HG03520 (cell line): Measurements from ENCODE around the gene ATP6V0A4.
"Not testable (repeated sequence)": the region's sequence is repeated elsewhere in the genome, so short reads cannot be mapped to it uniquely, and the experiment has no call there.

Experiments
- ATAC-seq: cut with Tn5 transposase; IDR thresholded peaks from one replicate; pipeline ENCODE4 v1.9.1; 2021; ENCODE audit warnings: mild to moderate bottlenecking, moderate library complexity; ENCODE audit not compliant: unreplicated experiment

ATP6V0A4 gene

GRCh38 chr7:138752518-138753149 is 45.4 kb downstream of the ATP6V0A4 start:
- ATAC-seq, result peak; percentile 70

GRCh38 chr7:138750901-138751464 is 47.0 kb downstream of the ATP6V0A4 start:
- ATAC-seq, result no peak

- ATAC-seq, result no peak
Measured at GRCh38 chr7:138750473-138750872, 47.5 kb downstream of the ATP6V0A4 start.

GRCh38 chr7:138749960-138750359 is 48.0 kb downstream of the ATP6V0A4 start:
- ATAC-seq, result no peak

- ATAC-seq, result no peak
Measured at GRCh38 chr7:138748666-138749065, 49.3 kb downstream of the ATP6V0A4 start.

- no peak for ATAC-seq
Measured at GRCh38 chr7:138746073-138746472, 51.9 kb downstream of the ATP6V0A4 start.

GRCh38 chr7:138745189-138745588 is 52.8 kb downstream of the ATP6V0A4 start:
- no peak for ATAC-seq

GRCh38 chr7:138741453-138741735 is 56.6 kb downstream of the ATP6V0A4 start:
- no peak for ATAC-seq

GRCh38 chr7:138739859-138740258 is 58.1 kb downstream of the ATP6V0A4 start:
- no peak for ATAC-seq

- peak; percentile 86 for ATAC-seq
Measured at GRCh38 chr7:138738551-138739335, 59.3 kb downstream of the ATP6V0A4 start.

- no peak for ATAC-seq
Measured at GRCh38 chr7:138738114-138738513, 59.9 kb downstream of the ATP6V0A4 start.

- no peak for ATAC-seq
Measured at GRCh38 chr7:138735399-138735798, 62.6 kb downstream of the ATP6V0A4 start.

GRCh38 chr7:138731733-138732132 is 66.3 kb downstream of the ATP6V0A4 start:
- not testable (repeated sequence) for ATAC-seq

- no peak for ATAC-seq
Measured at GRCh38 chr7:138729444-138729843, 68.6 kb downstream of the ATP6V0A4 start.

GRCh38 chr7:138727336-138728099 is 70.5 kb downstream of the ATP6V0A4 start:
- no peak for ATAC-seq

GRCh38 chr7:138726288-138726687 is 71.7 kb downstream of the ATP6V0A4 start:
- no peak for ATAC-seq

- no peak for ATAC-seq
Measured at GRCh38 chr7:138720286-138720685, 77.7 kb downstream of the ATP6V0A4 start.

GRCh38 chr7:138716889-138717288 is 81.1 kb downstream of the ATP6V0A4 start:
- no peak for ATAC-seq

GRCh38 chr7:138713191-138713590 is 84.8 kb downstream of the ATP6V0A4 start:
- ATAC-seq, result no peak

GRCh38 chr7:138712652-138713051 is 85.3 kb downstream of the ATP6V0A4 start:
- no peak for ATAC-seq

GRCh38 chr7:138710536-138711385 is 87.2 kb downstream of the ATP6V0A4 start:
- no peak for ATAC-seq
